T-cell (primary cell): ENCODE results near the gene ELMO1. TPM values are rescaled to one million over a fixed set of nuclear protein-coding genes. Genes with fewer than 3 reads are reported as not detected.

ENCODE experiments used
- ATAC-seq, 4 experiments: fragments of 200-7000 bp in 3 of 4; fragments of 150-1000 bp in 1 of 4; cut with Tn5 transposase; replicated peaks in 1 of 4; 1 replicate in 3 of 4; 2 replicates in 1 of 4; pipeline ENCODE4 v1.10.0; 2021; ENCODE audit warnings: moderate library complexity in 3 of 4, mild to moderate bottlenecking in 2 of 4, moderate number of reproducible peaks in 1 of 4
- CTCF ChIA-PET, 2 donors: fragments of 300-600 bp; sonication (Branson Sonifier 250); formaldehyde crosslinking; loops; one replicate each; lab custom pipeline; 2022; ENCODE audit warnings: antibody characterized with exemption in 2 of 2; lab: Charles Lee
- POLR2A ChIA-PET, 2 donors: fragments of 300-600 bp; sonication (Branson Sonifier 250); formaldehyde crosslinking; loops; one replicate each; lab custom pipeline; 2022; ENCODE audit warnings: antibody characterized with exemption in 2 of 2; lab: Charles Lee
- DNase-seq, 35 experiments: peaks; one replicate each; pipeline versions ENCODE4 v3.0.0 to v3.0.0-alpha.2; 2013 to 2023
- H3K27ac ChIP-seq: one replicate; pipeline ENCODE4 v1.5.1; 2013; ENCODE audit warnings: low read length
- H3K27me3 ChIP-seq, 2 experiments: replicated peaks in 1 of 2; 1 replicate in 1 of 2; 2 replicates in 1 of 2; pipeline versions ENCODE4 v1.6.1 to v1.7.0; 2013; ENCODE audit warnings: low read length in 1 of 2, mixed read lengths in 1 of 2; ENCODE audit not compliant: control insufficient read depth in 2 of 2, insufficient read depth in 2 of 2; ENCODE audit errors: extremely low read depth in 1 of 2
- H3K36me3 ChIP-seq, 2 donors: 1 replicate in 1 of 2; 2 replicates in 1 of 2; pipeline versions ENCODE4 v1.6.1 to v1.7.0; 2013; ENCODE audit warnings: low read length in 1 of 2; ENCODE audit not compliant: control insufficient read depth in 2 of 2, insufficient read depth in 1 of 2; ENCODE audit errors: extremely low read depth in 1 of 2
- H3K4me1 ChIP-seq, 2 experiments: 1 replicate in 1 of 2; 2 replicates in 1 of 2; pipeline versions ENCODE4 v1.6.1 to v1.7.0; 2013; ENCODE audit warnings: low read length in 2 of 2, mixed read lengths in 1 of 2; ENCODE audit not compliant: insufficient read depth in 2 of 2, control insufficient read depth in 1 of 2; ENCODE audit errors: extremely low read depth in 1 of 2
- H3K4me3 ChIP-seq, 2 donors: 1 replicate in 1 of 2; 2 replicates in 1 of 2; pipeline versions ENCODE4 v1.5.1 to v1.7.0; 2013; ENCODE audit warnings: mild to moderate bottlenecking in 2 of 2, low read length in 1 of 2, moderate library complexity in 1 of 2; ENCODE audit not compliant: control insufficient read depth in 1 of 2; ENCODE audit errors: extremely low read depth in 1 of 2
- H3K9me3 ChIP-seq: 2 replicates; pipeline ENCODE4 v1.7.0; 2013
- H3K27ac Mint-ChIP-seq, 2 donors: one replicate each; pipeline ENCODE4 v1.8.0; 2020 to 2021; ENCODE audit warnings: mild to moderate bottlenecking in 2 of 2, mixed read lengths in 2 of 2
- H3K27me3 Mint-ChIP-seq, 2 donors: one replicate each; pipeline ENCODE4 v1.8.0; 2021 to 2022; ENCODE audit warnings: mixed read lengths in 2 of 2
- H3K36me3 Mint-ChIP-seq: one replicate; pipeline ENCODE4 v1.8.0; 2021; ENCODE audit warnings: mixed read lengths
- H3K4me1 Mint-ChIP-seq, 3 donors: one replicate each; pipeline ENCODE4 v1.8.0; 2020 to 2022; ENCODE audit warnings: mixed read lengths in 3 of 3, mild to moderate bottlenecking in 1 of 3
- H3K4me3 Mint-ChIP-seq, 3 donors: one replicate each; pipeline ENCODE4 v1.8.0; 2020 to 2022; ENCODE audit warnings: mild to moderate bottlenecking in 3 of 3, mixed read lengths in 3 of 3, moderate library complexity in 3 of 3
- H3K9me3 Mint-ChIP-seq, 3 donors: one replicate each; pipeline ENCODE4 v1.8.0; 2020 to 2022; ENCODE audit warnings: mixed read lengths in 3 of 3
- WGBS: methylation state at CpG from one replicate; pipeline ENCODE4 v1.1.5; 2013; ENCODE audit warnings: missing lambda C conversion rate; ENCODE audit not compliant: insufficient coverage; 5-methylcytosine and 5-hydroxymethylcytosine counted together
- total RNA-seq, 35 experiments: library from RNA in 6 of 35; stranded (reverse) in 6 of 35; fragments of 120-200 nt in 1 of 35; gene quantifications; one replicate each; pipeline versions ENCODE4 v1.2.1 to v1.2.4 and lab custom pipeline; 2013 to 2026

ELMO1 gene
- total RNA-seq, 5 donors from 2014 or later (not counting 1 experiment from before 2014, with no cell fraction given): 101 to 149 (median 113) TPM

- no peak for ATAC-seq
Measured at GRCh38 chr7:37315772-37316715, 132.6 kb downstream of the ELMO1 start.

GRCh38 chr7:37312608-37313007 is 136.1 kb downstream of the ELMO1 start:
- Histone ChIP-seq H3K27ac (peak overlapping the region; percentile 47), H3K4me1 (peaks cover 32 to 36% of the 10 kb centered on the region in 2 experiments), H3K36me3 (peaks cover 1 to 25% of the 10 kb centered on the region in 2 donors), H3K27me3 (no peaks in the 10 kb centered on the region), H3K9me3 (no peaks in the 10 kb centered on the region), H3K4me3 (no peak overlapping the region)
- Mint-ChIP-seq H3K4me3 (no peak overlapping the region), H3K27me3 (no peaks in the 10 kb centered on the region), H3K9me3 (no peaks in the 10 kb centered on the region), H3K36me3 (peaks cover 49% of the 10 kb centered on the region), H3K4me1 (peaks cover 75 to 84% (median 84%) of the 10 kb centered on the region in 3 donors), H3K27ac (peak overlapping the region; percentile 63 to 84)
- no CpG with 5 or more reads among the region's 1 CpG for WGBS
- DNase-seq: peak in 1 of 35 experiments; percentile 9
- ChIA-PET CTCF (no interaction called here), POLR2A (no interaction called here)
- no peak for ATAC-seq

More at GRCh38 chr7:37315772-37316715, 132.6 kb downstream of the ELMO1 start:
- no peaks in the 10 kb centered on the region for H3K9me3 Mint-ChIP-seq
- no peaks in the 10 kb centered on the region for H3K9me3 ChIP-seq
- H3K27me3 Mint-ChIP-seq: no peaks in the 10 kb centered on the region
- no peaks in the 10 kb centered on the region for H3K27me3 ChIP-seq
- peaks cover 0 to 16% of the 10 kb centered on the region in 2 donors for H3K36me3 ChIP-seq
- ChIA-PET POLR2A (interaction anchor here (0.6 kb wide), 3 partner anchors 99 to 479 kb away, joined by 3 to 6 read pairs (median 4); no protein-coding TSS in a partner anchor), CTCF (interaction anchor here (0.6 kb wide), 2 partner anchors 11 to 83 kb away, joined by 3 to 6 read pairs; no protein-coding TSS in a partner anchor)
- H3K36me3 Mint-ChIP-seq: peaks cover 31% of the 10 kb centered on the region
- peaks cover 21 to 27% of the 10 kb centered on the region in 2 experiments for H3K4me1 ChIP-seq
- H3K27ac Mint-ChIP-seq: peak overlapping the region; percentile 67 to 75
- no peak for DNase-seq
- WGBS: 95% methylated on average over 3 of the region's 5 CpGs
- H3K27ac ChIP-seq: no peak overlapping the region
- H3K4me1 Mint-ChIP-seq: peaks cover 47 to 54% (median 54%) of the 10 kb centered on the region in 3 donors
- no peak overlapping the region for H3K4me3 Mint-ChIP-seq
- H3K4me3 ChIP-seq: no peak overlapping the region

GRCh38 chr7:37311355-37311754 is 137.3 kb downstream of the ELMO1 start:
- DNase-seq (peak in 7 of 35 experiments; percentile 2 to 52 (median 11)), ATAC-seq (peak in 3 of 4 experiments; percentile 35 to 48 (median 38))
- Histone ChIP-seq H3K36me3 (peaks cover 3 to 26% of the 10 kb centered on the region in 2 donors), H3K27ac (peak overlapping the region; percentile 85), H3K9me3 (no peaks in the 10 kb centered on the region), H3K4me1 (peaks cover 32 to 34% of the 10 kb centered on the region in 2 experiments), H3K27me3 (no peaks in the 10 kb centered on the region), H3K4me3 (no peak overlapping the region)
- no peaks in the 10 kb centered on the region for H3K27me3 Mint-ChIP-seq
- peaks cover 52% of the 10 kb centered on the region for H3K36me3 Mint-ChIP-seq
- 80% methylated on average over 2 of the region's 6 CpGs for WGBS
- CTCF ChIA-PET: interaction anchor here in 1 of 2 donors (2.2 to 3.0 kb wide), 2 partner anchors 31 to 42 kb away, joined by 8 to 10 read pairs; no protein-coding TSS in a partner anchor
- peak overlapping the region; percentile 90 to 92 for H3K27ac Mint-ChIP-seq
- POLR2A ChIA-PET: no interaction called here
- H3K4me1 Mint-ChIP-seq: peaks cover 71 to 84% (median 79%) of the 10 kb centered on the region in 3 donors
- no peaks in the 10 kb centered on the region for H3K9me3 Mint-ChIP-seq
- peak overlapping the region; percentile 2 to 62 (median 31) for H3K4me3 Mint-ChIP-seq

- ChIA-PET CTCF (interaction anchor here (1.2 to 3.0 kb wide), 5 partner anchors 9 to 43 kb away, joined by 4 to 10 read pairs (median 5); no protein-coding TSS in a partner anchor), POLR2A (interaction anchor here in 1 of 2 donors (1.1 to 1.2 kb wide), 2 partner anchors 34 to 43 kb away, joined by 3 to 4 read pairs; no protein-coding TSS in a partner anchor)
- peak overlapping the region; percentile 90 to 92 for H3K27ac Mint-ChIP-seq
- no peaks in the 10 kb centered on the region for H3K27me3 Mint-ChIP-seq
- H3K27me3 ChIP-seq: no peaks in the 10 kb centered on the region
- H3K4me1 ChIP-seq: peaks cover 27 to 30% of the 10 kb centered on the region in 2 experiments
- ATAC-seq: peak; percentile 79 to 93 (median 87)
- no peaks in the 10 kb centered on the region for H3K9me3 ChIP-seq
- H3K36me3 Mint-ChIP-seq: peaks cover 58% of the 10 kb centered on the region
- peak overlapping the region; percentile 31 to 62 (median 50) for H3K4me3 Mint-ChIP-seq
- peaks cover 3 to 34% of the 10 kb centered on the region in 2 donors for H3K36me3 ChIP-seq
- peaks cover 69 to 80% (median 78%) of the 10 kb centered on the region in 3 donors for H3K4me1 Mint-ChIP-seq
- no CpG with 5 or more reads among the region's 3 CpGs for WGBS
- H3K4me3 ChIP-seq: no peak overlapping the region
- H3K27ac ChIP-seq: peak overlapping the region; percentile 85
- peak in 12 of 35 experiments; percentile 1 to 54 (median 8) for DNase-seq
- H3K9me3 Mint-ChIP-seq: no peaks in the 10 kb centered on the region
Measured at GRCh38 chr7:37310327-37311080, 138.2 kb downstream of the ELMO1 start.

GRCh38 chr7:37309493-37309892 is 139.2 kb downstream of the ELMO1 start:
- H3K27me3 ChIP-seq: no peaks in the 10 kb centered on the region
- no peaks in the 10 kb centered on the region for H3K9me3 ChIP-seq
- no peak for ATAC-seq
- Mint-ChIP-seq H3K27me3 (no peaks in the 10 kb centered on the region), H3K27ac (peak overlapping the region; percentile 77 to 92), H3K4me3 (peak overlapping the region in 2 of 3 donors; percentile 6 to 62), H3K9me3 (no peaks in the 10 kb centered on the region), H3K36me3 (peaks cover 60% of the 10 kb centered on the region), H3K4me1 (peaks cover 66 to 74% (median 73%) of the 10 kb centered on the region in 3 donors)
- H3K36me3 ChIP-seq: peaks cover 3 to 34% of the 10 kb centered on the region in 2 donors
- ChIA-PET CTCF (interaction anchor here (0.9 to 3.0 kb wide), 4 partner anchors 19 to 44 kb away, joined by 3 to 10 read pairs (median 4); no protein-coding TSS in a partner anchor), POLR2A (interaction anchor here (0.7 to 1.2 kb wide), 2 partner anchors 44 to 147 kb away, joined by 3 to 4 read pairs; no protein-coding TSS in a partner anchor)
- H3K4me1 ChIP-seq: peaks cover 23 to 30% of the 10 kb centered on the region in 2 experiments
- no peak for DNase-seq
- 88% methylated on average over 3 of the region's 3 CpGs for WGBS
- H3K27ac ChIP-seq: peak overlapping the region; percentile 85
- no peak overlapping the region for H3K4me3 ChIP-seq
